ENCODE results near the gene RUVBL1. TPM values are rescaled to one million over a fixed set of nuclear protein-coding genes. Genes with fewer than 3 reads are reported as not detected.

The RUVBL1 gene
- total RNA-seq, 1 donor from 2014 or later, result 28.4 TPM

DNA sequence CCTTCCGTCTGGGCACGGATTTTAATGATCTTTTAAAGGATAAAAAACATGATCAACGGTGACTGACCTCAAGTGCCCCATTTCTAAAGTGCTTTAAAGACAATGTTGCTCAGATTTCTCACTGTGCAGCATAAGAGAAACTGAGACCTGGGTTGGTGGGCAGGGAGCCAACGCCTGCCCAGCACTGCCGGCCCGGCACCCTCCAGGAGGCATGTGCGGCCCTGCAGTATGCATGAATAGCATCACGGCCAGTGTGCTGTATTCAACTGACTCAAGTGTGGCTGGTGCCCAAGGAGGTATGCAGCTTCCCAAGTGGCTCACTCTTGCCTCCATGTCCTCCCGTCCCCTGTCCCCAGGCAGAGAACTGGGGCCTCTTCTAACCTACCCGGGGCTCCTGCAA, 41.1 kb downstream of the RUVBL1 start:
- ATAC-seq, result no peak

DNA sequence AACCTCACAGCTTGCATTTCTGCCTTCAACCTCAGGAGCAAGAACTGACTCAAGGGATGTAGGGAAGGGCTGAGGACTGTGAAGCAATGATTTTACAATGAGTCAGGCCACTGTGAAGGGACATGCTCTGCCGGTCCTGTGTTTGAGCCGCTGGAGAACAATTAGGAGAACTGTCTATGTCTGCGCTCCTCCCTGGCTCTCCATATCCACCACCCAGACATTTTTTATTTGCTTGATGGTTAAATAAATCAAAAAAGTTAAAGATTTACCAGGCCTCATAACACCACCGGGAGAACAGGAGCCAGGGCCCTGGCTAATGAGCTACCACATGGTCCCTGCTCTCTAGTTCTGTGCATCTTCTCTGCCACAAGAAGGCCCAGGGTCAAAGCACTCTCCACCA, 41.8 kb downstream of the RUVBL1 start:
- peak; percentile 64 for ATAC-seq

DNA sequence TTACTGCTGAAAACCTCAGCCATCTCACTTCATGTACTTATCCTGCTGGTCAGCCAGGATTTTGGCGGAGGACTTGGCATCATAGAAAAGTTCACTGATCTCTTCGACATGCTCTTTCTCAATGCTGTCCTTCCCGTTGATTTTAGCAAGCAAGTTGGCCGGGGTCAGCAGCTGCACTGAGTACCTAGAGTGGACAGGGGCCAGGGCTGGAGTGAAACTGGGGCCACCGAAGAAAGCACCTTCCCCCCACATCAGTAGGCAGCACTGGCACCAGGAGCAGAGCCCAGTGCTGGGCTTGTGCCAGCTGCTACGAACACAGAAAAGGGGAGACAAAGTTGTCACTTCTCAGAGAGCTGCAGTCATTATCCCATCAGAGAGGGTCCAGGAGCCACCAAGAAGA, 42.4 kb downstream of the RUVBL1 start:
- ATAC-seq, result no peak

DNA sequence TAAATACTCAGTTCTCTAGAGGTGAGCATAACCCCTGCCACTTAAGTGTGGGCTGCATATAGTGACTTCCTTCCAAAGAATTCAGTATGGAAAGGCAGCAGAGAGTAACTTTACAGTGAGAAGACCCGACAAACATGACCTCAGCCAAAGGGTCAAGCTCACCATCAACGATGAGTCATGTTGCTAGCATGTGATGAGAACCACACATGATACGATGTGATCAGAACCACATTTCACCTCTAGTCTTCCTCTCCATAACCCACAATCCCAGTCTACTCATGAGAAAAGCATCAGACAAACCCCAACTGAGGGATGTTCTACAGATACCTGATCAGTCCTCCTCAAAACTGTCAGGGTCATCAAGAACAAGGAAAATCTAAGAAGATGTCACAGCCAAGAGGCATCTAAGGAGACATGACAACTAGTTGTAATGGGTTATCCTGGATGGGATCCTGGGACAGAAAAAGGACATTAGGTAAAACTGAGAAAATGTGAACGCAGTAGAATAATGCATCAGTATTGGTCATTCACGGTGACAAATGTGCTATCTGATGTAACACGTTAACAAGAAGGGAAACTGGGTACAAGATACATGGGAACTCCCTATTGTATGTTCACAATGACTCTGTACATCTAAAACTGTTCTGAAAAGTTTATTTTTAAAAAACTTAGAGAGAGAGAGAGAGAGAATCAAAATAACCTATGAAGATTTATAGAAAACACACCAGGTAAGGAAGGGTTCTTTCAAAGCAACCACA, 43.1 kb downstream of the RUVBL1 start:
- no peak for ATAC-seq

DNA sequence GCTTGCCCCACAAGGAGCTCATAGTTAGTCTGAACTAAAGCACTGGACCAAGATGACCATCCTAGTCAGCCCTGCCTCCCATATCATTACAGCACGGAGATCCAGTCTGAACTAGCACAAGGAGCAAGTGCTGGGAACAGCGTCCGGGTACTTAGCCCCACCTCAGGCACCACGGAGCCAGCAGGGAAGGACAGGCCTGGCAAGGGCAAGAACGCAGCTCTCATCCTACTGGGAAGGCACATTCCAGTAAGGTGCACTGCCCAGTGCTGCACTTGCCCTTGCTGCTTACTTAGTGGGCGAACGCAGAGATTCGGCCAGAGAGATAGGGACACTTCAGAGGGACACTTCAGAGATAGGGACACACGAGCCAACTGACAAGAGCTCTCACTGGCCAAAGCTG, 43.8 kb downstream of the RUVBL1 start:
- ATAC-seq, result no peak

DNA sequence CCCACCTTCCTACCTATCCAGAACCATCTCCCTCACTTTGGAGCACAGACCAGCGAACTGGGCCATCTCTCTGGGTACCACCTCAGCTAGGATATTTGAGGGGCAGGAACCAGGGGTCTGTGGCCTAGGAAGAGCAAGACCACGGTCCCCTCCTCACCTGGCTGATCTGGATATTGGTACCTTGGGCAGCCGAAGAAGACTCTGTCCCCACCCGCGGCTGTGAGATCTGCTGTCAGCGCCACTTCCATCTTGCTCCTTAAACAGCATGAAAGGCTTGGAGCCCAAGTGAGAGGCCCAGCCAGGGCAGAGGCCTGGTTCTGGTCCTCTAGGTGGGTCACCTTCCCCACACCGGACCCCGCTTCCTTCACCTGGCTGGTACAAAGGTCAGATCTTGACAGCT, 44.7 kb downstream of the RUVBL1 start:
- no peak for ATAC-seq

DNA sequence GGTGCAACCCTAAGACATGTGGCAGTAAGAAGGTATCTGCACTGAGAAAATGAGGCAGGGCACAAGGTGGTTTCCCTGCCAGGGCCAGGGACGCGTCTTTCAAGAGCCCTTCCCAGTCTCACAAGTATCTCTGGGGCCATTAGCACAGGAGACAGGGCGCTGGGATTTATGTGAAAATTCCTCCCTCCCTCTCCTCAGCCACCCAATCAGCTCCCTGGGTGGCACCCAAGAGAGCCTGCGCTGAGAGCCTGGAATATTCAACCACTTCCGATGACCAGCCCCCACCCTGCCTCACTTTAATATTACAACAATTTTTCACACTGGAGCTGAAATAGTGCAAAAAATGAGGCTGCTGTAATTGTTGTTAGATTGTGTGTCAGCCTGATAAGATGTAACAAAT, 45.3 kb downstream of the RUVBL1 start:
- no peak for ATAC-seq

DNA sequence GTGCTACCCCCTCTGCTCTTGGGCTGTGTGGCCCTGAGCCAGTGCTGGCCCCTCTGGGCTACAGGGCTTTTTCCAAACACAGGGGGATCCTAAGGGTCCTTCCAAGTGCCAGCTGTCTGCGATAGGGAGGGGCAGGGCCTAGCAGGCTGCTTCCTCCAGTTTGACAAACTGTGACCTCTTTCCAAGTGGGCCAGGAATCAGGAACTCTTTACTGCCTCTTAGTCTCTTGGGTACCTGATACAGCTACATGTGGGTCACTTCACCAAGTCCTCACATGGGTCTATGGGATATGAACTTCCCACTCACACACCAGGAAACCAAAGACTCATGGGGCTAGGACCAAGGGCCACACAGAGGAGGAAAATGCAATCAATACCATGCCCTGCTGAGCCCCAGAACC, 45.9 kb downstream of the RUVBL1 start:
- ATAC-seq, result no peak

DNA sequence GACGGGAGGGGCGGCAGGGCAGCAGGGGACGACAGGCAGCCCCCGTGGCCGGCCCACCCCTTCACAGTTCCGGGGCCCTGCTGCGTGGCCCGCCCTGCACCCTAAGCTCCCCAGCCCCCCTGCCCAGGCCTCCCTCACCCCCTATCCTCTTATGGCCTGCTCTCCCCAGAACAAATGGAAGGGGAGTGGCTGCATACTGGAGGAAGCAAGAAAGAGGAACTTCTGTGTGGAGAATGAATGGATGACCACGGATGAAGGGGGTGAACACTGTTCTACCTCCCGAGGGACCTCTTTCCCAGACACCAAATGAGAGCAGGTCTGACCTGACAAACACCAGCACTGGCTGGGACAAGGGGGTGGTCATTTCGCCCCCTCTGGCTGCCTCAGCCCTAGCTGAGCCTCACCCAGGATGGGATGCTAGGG, 46.4 kb downstream of the RUVBL1 start:
- no peak for ATAC-seq

DNA sequence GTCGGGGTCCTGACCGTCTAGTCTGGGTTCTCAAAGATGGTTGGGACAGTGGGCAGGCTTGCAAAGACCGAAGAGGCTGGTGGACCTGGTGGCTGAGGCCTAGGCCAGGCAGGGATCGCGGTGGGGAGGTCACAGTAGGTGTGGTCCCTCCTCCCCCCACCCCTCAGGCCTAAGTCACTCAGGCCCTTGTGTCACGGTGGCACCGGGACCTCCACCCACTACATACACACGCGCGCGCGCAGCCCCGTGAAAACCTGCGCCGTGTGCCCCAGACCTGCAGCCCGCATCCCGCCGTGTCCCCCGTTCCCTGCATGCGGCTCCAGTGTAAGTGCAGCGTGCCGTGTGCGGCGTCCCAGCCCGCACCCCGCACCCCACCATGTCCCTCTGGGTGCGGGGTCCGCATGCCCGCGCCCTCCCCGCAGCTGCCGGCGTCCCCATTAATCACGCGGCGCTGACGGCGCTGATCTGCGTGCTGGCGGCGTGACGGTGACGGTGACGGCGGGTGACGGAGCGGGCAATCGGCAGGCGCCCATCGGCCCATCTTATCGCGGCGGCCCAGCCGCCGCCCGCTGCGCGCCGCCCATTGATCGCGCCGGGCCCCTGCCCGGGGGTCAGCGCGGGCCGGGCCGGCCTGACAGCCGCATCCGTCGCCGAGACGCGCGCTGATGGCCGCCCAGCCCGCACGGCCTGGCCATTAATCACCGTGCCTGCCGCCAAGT, 47.0 kb downstream of the RUVBL1 start:
- peak; percentile 11 for ATAC-seq

DNA sequence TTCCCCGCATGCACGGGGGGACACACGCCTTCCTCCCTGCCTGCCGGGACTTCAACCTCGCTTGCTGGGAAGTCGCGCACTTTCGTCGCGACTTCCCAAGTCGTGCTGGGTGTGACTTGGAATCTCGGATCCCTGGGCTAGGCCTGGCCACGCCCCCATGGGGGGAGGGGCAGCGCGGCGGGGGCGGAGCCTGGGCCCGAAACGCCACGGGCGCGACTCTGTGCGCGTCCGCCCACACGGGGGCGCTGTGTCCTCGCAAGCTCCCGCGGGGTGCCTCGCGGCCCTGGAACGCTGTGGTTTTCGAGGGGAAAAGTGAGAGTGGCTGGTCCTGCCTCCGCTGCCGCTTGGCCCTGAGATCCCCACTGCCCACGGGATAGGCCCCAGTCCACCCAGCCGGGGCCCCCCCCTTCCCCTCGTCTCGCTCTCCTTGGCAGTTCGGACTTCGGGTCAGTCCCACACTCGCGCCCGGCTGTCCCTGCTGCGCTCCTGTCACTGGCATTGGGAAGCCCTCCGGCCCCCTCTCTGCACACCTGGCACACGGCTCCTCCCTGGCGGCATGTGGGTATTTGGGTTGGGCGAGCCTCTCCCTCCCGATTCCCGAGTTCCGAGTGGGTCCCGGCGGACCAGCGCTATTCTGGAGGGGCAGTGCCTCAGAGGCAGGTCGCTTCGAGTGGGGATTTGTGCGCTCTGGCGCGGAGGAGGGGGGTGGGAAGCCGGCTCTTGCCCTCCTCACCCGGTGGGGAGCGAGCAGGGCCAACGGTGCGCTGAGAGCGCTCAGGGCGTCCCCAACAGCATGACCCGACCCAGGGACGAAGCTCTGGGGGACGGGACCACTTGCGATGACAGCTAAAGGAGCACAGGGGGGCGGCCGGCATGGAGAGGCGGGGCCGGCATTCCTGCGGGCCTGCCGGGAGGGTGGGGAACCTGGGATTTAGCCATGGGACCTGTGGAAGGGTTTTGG, 47.8 kb downstream of the RUVBL1 start:
- peak; percentile 94 for ATAC-seq

DNA sequence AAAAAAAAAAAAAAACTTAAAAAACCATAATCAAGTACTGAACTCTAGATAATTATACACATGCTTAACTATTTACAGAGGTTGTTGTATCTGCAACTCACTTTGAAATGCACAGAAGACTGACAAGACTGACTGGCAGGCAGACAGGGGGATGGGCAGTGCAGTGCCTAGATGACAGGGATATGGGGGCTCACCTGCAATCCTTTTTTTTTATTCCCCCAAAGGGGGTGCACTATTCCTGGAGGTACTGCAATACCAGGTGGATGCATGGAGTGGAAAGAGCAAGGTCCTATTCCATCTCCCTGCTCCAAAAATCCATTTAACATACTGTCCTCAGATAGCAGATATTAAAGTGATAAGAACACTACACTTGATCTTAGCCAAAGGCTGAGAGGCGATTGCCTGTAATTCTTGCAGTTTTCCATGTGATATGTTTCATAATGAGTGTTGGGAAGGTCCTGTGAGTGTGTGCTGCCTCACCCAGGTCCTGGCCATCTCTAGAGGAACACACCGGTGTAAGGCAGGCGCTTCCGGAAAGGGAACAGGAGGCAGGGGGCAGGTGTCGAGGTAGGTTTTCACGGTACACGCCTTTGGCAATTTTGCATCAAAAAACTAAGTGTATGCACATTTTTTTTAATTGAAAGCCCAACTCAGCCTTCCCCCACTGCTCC, 48.6 kb downstream of the RUVBL1 start:
- peak; percentile 17 for ATAC-seq

DNA sequence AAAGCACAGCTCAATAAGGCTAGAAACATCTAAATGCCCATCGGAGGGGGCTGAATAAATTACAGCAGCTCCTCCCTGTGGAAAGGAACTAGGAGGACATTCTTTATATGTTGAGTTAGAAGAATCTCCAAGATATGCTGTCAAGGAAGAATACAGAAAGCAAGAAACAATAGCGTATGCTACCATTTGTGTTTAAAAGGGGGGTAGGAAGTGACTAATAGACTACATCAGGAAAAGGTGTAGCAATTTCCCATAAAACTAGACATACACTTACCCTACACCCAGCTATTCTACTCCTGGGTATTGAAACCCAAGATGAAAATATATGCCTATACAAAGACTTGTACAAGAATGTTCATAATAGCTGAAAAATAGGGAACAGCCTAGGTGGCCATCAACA, 49.8 kb downstream of the RUVBL1 start:
- no peak for ATAC-seq

DNA sequence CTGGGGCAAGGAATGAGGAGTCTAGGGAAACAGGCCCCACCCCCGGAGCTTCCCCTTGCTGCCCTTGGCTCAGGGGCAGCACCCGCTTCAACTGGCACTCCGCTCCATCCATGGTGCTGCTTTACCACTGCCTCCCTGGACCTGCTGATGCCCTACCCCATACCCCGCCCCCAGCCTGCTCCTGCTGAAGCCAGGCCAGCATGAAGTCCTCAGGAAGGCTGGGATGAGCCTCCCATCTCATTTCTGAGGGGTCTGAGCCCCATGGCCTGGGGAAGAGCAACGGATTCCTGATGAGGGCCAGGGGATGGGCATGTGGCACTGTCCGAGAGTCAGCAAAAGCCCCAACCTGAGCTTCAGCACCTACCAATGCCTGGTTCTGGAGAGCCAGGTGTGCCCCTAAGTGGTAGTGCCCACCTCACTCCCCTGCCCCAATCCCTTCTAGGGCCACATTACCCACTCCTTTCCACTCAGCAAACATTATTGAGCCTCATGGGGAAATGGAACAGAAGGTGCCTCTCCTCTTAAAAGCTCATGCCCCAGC, 50.4 kb downstream of the RUVBL1 start:
- ATAC-seq, result no peak

DNA sequence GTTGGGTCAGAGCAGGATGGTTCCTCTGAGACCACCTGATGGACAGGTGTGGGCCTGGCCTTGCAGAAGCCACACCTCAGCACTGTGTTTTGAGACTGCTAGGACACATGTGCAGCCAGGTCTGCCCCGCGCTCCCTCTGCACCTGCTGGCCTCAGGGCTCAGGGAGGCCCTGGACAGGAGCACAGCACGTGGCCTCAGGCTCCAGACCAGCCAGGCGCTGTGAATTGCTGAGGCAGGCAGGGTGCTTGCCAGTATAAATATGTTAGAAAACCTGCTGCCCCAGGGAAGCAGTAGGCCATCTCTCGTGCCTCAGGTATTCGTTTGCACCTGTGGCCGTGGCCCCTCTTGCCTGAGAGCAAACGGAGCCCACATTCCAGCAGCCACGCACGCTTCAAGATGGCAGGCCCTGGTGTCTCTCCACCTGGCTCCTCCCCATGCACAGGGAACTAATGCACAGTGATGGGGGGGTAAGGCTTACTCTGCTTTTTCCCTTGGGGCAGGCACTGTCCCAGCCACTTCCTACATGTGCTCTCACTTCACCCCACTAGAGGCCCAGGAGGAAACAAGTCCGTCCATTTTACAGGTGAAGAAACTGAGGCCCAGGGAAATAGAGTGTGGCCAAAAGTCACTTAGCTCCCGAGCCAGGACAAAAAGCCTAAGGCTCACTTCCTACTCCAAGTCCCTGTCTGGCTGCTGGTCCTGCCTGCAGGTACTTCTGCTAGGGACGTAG, 51.0 kb downstream of the RUVBL1 start:
- ATAC-seq, result no peak

DNA sequence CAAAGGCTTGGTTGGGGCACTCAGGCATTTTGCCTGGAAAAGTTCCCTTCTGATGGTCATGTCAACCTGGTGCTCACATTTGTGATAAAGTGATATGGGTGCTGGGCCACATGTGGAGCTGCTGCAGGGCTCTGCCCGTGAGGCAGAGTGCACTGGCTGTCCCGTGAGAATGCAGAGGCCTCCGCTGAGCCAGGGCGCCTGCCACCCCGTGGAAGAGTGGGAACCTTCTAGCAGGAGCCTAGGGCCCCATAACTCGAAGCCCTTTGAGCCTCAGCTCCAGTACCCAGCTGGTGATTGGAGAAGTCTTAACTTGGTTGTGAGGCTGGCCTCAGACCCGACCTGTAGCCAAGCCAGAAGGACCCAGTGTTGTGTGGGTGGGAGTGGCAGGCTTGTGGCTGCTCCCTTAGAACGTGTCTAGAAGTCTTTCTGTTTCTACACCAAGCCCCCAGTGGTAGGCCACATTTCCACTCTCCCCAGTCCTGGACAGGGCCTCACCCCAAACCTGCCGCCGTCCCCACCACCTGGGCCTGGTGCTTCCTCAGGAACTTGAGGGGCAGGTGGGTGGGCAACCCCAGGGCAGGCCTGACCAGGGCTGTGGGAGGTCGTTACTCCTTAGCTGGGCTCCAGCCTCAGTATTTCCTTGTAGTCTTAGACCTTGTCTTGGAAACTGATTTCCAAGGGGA, 51.7 kb downstream of the RUVBL1 start:
- no peak for ATAC-seq

DNA sequence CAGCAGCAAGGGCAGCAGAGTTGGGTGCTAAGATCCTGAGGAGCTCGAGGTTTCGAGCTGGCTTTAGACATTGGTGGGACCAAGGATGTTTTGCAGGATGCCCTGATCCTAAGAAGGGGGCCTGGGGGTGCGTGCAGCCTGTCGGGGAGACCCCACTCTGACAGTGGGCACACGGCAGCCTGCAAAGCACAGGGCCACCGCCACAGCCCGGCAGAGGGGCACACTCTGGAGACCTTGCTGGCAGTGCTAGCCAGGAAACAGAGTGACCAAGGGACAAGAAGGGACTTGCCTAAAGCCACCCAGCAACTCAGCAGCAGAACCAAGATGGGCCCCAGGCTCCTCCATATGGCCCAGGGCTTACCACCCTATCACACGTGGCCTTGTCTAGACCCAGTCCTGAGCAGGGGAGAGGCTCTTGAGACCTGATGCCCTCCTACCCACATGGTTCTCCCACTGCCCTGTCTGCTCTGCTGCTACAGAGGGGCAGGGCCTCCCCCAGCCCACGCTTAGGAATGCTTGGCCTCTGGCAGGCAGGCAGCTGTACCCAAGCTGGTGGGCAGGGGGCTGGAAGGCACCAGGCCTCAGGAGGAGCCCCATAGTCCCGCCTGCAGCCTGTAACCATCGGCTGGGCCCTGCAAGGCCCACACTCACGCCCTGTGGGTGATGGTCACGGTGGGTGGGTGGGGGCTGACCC, 52.6 kb downstream of the RUVBL1 start:
- ATAC-seq, result no peak

DNA sequence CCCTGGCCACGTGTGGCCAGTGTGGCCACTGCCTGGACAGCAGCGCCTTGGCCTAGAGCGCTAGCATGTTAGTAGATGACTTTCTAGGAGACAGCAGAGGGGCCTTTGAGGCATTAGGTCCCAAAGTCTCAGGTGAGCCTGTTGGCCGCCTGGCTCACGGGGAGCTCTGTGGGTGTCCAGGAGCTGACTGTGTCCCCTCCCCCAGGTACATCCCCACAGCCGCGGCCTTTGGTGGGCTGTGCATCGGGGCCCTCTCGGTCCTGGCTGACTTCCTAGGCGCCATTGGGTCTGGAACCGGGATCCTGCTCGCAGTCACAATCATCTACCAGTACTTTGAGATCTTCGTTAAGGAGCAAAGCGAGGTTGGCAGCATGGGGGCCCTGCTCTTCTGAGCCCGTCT, 54.3 kb downstream of the RUVBL1 start:
- no peak for ATAC-seq

DNA sequence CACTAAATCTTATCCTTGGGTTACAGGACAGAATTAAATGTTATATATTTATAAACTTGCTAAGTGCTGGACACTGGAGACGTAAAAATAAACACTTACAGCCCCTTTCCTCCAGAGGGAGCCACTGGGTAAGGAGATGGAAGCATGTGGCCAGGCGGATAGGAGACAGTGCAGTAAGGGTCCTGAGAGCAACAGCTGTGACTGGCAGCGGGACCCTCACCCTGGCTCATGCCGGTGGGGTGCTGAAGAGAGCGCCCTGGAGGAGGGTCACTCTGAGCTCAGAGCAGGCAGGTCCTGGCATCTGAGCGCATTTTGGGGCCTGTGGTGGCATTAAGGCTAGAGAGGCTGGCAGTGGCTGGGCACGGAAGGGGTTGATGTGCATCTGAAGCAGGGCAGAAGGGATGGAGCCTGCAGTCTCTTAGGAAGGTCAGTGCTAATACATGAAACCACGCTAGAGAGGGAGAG, 55.4 kb downstream of the RUVBL1 start:
- ATAC-seq, result no peak

DNA sequence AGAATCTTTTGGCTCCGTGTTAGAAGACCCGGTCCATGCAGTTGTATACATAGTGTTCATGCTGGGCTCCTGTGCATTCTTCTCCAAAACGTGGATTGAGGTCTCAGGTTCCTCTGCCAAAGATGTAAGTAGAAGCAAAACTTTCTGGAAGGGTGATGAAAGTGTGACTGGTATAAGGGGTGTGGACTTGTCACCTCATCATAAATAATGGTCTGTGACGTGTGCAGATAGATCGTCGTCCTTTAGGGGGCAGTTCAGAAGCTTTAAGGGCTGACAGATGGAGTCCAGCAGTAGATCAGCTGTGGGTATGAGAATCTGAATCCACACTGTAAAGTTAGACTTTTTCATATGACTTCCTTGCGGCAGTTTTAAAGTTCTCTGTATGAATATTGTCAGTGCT, 56.1 kb downstream of the RUVBL1 start:
- no peak for ATAC-seq
